HEK293 (cell line): ENCODE data around the gene PACSIN2.

Experiments used
- CTCF ChIP-seq: fragments of 450-650 bp; formaldehyde crosslinking; IDR thresholded peaks from 2 replicates; pipeline ENCODE4 v1.5.1; 2016; ENCODE audit warnings: missing biosample characterization, missing genetic modification characterization
- PRDM2 ChIP-seq: fragments of 450-650 bp; formaldehyde crosslinking; IDR thresholded peaks from 2 replicates; pipeline ENCODE4 v1.5.1; 2016; ENCODE audit warnings: missing biosample characterization, missing genetic modification characterization, borderline replicate concordance
- REST ChIP-seq: fragments of 450-650 bp; formaldehyde crosslinking; IDR thresholded peaks from 2 replicates; pipeline ENCODE4 v1.5.1; 2016; ENCODE audit warnings: missing biosample characterization, missing genetic modification characterization
- ZFP37 ChIP-seq: fragments of 450-650 bp; formaldehyde crosslinking; IDR thresholded peaks from 2 replicates; pipeline ENCODE4 v1.5.1; 2016; ENCODE audit warnings: missing biosample characterization, missing genetic modification characterization
- ZNF274 ChIP-seq, 2 experiments: fragments of 200-500 bp in 1 of 2; fragments of 450-650 bp in 1 of 2; sonication (Bioruptor generic) in 1 of 2; formaldehyde crosslinking in 1 of 2; IDR thresholded peaks; 2 replicates each; pipeline versions ENCODE4 v1.5.1 to v1.6.1; 2014 to 2016; ENCODE audit warnings: borderline replicate concordance in 1 of 2, inconsistent platforms in 1 of 2, low read length in 1 of 2, missing biosample characterization in 1 of 2, missing genetic modification characterization in 1 of 2
- ZXDB ChIP-seq: fragments of 450-650 bp; formaldehyde crosslinking; IDR thresholded peaks from 2 replicates; pipeline ENCODE4 v1.5.1; 2016; ENCODE audit warnings: missing biosample characterization, missing genetic modification characterization

GRCh38 chr22:42844756-42845155, 170.2 kb downstream of the PACSIN2 start:
- TF ChIP-seq ZFP37 (tag by site-specific recombination) (no peak), ZNF274 (IDR thresholded peaks at IDR 0.05; ENCODE audit: low read length) (no peak), ZNF274 (tag by site-specific recombination; IDR thresholded peaks at IDR 0.05; ENCODE audit: borderline replicate concordance) (no peak), REST (tag by site-specific recombination) (no peak), CTCF (no peak), PRDM2 (tag by site-specific recombination) (no peak), ZXDB (tag by site-specific recombination) (no peak)
